IPS DF 4.7 (cell line): Measurements from ENCODE around the gene NTNG2.

Experiments
- DNase-seq: peaks from one replicate; pipeline ENCODE4 v3.0.0-alpha.2; 2013; ENCODE audit warnings: low spot score; ENCODE audit errors: extremely low read depth

Gene NTNG2

DNA sequence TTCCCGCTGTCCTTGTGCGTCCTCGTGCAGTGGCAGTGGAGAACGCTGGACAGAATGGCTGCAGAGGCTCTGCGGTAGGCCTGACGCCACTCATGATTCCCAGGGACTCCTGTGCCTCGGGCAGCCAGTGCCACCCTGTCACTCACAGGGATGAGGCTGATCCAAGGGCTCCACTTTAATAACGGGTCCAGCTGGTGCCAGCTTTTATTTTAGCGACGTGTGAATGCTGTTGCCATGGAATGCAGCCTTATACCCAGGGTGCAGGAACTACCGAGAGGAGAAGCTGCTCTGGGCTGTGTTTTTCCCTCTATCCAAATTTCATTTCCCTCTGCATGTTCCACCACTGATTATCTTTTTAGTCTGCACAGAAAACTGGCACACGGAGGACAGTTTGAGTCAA is 15.8 kb upstream of the NTNG2 start:
- DNase-seq = no peak

DNA sequence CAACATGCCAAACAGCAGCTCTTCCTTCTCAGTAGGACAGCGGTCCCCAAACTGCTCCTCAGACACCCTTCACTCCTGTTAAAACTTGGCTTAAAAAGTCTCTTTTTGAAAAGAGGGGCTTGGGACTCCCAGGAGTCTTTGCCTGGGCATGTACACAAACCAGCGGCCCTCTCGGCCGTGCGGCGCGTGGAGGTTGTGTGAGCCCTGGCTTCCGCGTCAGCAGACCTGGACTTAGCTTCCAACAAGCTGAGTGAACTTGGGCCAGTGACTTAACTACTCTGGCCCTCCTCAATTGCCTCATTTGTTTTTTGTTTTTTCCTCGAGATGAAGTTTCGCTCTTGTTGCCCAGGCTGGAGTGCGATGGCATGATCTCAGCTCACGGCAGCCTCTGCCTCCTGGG is 15.3 kb upstream of the NTNG2 start:
- DNase-seq = no peak

DNA sequence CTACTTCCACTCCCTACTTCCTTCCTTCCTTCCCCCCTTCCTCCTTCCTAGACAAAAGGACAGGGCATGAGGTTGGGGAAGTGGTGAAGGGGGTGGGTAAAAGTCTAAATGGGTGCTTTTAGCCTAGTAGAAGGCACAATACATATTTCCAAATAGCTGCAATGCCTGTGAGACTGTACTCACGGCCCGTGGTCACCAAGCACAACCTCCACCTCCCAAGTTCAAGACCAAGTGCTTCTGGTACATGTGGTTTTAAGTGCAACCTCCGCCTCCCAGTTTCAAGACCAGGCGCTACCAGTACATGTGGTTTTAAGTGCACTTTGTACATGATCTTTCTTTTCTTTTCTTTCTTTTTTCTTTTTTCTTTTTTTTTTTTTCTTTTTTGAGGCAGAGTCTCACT is 14.5 kb upstream of the NTNG2 start:
- DNase-seq = no peak

DNA sequence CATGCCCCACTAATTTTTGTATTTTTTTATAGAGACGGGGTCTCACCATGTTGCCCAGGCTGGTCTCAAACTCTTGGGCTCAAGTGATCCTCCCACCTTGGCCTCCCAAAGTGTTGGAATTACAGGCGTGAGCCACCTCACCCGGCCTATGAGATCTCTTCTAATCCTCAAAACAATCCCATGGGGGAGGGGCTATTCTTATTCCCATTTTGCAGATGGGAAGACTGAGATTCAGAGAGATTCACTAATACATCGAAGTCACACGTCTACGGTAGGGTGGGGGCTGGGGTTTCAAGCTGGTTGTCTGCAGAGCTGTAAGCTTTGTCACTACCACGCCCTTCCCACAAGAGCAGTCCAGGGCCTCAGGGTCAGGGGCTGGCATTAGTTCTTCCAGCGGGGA is 14.0 kb upstream of the NTNG2 start:
- no peak for DNase-seq

DNA sequence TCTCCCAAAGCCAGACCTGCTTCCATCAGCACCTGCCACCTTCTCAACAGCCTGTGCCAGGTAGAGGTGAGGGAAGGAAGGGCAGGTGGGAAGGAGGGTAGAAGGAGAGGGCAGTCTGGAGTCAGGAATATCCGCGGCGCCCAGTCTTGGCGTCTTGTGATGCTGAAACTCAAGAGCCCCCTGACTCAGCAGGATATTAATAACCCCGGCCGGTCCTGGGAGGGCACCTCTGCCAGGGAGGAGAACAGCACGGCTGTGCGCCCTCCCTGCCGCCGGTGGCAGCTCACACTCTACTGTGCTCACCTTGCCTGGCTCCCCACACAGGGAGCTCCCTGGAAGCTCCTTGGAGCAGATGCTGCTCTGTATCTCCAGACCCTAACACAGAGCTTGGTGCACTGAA is 11.6 kb upstream of the NTNG2 start:
- DNase-seq = no peak

DNA sequence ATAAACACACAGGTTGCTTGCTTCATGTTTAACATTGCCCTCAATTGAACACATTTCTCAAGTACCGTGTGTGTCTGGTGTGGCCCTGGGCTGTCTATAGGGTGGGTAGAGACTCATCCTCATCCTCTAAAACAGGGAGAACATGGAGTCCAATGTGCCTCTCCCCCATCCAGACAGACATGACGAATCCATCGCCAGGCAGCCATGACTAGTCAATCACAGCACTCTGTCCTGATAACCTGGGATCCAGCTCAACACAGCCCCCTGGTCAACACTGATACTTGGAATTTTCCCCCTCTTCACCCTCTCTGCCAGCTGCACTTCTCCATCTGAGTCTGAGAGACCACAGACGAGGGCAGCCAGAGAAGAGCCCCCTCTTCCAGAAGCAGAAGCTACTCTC is 10.7 kb upstream of the NTNG2 start:
- no peak for DNase-seq

DNA sequence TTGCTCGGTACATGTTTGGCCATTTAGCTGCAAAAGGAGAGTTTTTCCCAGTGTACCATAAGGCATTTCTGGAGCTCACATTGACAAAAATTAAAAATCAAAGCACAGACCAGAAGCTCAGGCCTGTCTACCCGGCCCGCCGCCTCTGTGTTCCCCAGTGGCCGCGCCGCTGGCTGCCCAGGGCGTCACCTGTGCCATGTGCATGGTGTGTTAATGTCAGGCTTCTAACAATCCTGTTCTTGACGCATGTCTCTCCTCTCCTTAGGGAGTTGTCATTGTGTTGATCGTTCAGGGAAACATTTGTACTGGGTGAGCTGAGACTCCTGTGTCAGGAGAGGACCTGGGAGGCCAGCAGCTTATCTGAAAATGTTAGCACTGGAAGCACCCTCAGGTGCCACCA is 9.6 kb upstream of the NTNG2 start:
- no peak for DNase-seq

DNA sequence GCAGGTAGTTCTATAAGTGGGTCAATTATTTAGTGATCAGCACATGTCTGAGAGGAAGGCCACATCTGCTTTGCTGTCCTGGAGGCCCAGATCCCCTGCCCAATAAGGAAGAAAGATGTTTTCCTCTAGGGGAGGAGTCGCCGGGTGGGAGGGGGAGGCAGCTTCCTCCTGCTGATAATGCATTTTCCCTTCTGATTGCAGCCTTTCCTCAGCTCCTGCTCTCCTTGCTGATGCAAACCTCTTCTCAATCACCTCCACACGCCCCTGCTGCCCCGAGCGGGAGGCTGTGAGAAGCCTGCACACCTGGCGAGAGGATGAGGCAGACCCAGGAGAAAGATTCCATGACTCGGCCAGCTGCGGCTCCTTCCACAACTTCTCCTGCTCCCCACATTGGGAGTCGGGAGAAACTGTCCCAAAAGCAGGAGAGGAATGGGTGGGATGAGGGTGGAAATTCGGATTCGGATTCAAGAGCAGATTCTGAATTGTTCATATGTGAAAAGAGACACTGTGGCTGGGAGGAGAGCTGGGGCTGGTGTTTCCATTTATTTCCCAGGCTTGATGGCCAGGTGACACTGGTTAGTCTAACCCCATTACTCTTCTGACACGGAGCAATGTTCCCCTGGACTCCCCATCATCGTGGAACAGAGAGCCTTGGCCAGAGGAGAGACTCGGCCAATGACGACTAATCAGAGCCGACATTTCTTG is 6.8 kb upstream of the NTNG2 start:
- DNase-seq = no peak

DNA sequence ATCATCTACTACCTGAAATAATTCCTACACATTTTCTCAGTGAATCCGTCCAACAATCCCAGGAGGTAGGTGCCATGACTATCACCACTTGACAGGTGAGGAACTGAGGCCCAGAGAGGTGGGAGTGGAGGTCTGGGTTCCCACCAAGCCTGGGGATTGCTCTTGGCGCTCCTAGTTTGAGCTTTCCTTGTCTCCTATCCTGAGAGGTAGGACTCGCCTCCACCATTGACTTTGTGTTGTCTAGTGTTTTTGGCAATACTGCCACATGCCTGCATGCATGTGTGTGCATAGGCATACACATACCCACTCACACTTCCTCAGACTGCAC is 6.3 kb upstream of the NTNG2 start:
- DNase-seq = no peak

DNA sequence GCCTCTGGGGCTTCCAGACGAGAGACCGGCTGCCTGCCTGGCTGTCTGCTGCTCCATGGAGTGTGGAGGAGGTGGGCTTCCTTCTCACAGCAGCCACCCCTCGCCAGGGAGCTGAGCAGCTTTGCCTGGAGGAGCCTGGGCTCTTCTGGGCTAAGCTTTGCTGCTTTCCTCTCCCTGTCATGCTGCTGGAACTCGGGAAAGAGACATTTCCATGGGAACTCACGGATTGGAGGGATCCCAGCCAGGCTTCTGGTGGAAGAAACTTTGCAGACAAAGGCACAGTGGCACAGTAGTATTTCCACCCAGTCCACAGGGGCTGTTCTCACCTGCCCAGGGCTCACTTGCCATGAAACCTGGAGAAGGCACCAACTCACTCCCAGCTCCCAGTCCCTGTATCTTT is 5.6 kb upstream of the NTNG2 start:
- DNase-seq = no peak

DNA sequence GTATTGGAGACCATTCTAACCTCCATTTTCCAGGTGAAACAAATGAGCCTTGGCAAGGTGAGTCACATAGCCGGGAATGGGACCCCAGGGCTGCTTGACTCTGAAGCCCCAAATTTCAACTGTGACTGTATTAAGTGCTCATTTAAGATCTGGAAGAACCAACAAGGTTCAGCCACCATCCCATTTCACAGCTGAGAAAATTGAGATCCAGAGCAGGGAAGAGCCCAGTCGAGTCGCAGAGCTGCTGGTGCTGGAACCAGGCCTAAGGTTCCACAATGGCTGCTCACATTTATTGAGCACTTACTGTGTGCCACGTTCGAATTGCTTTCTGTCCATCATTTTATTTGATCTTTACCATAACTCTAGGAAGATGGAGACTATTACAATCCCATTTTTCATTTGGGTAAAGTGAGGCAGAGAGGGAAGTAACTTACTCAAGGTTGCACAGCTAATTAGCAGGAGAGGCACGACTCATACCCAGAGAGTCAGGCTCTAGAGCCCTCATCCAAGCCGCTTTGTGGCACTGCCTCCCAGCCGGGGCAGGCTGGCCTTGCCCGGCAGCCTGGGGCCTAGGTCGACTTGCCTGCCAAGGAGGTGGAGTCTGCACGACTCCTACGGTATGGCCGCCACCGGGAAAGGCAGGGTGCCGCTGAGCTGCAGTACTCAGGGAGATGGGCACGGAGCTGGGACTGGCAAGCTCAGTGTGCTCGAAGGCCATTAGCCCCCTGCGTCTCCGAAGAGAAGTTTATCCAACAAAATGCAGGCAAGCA is 4.3 kb upstream of the NTNG2 start:
- DNase-seq = no peak

DNA sequence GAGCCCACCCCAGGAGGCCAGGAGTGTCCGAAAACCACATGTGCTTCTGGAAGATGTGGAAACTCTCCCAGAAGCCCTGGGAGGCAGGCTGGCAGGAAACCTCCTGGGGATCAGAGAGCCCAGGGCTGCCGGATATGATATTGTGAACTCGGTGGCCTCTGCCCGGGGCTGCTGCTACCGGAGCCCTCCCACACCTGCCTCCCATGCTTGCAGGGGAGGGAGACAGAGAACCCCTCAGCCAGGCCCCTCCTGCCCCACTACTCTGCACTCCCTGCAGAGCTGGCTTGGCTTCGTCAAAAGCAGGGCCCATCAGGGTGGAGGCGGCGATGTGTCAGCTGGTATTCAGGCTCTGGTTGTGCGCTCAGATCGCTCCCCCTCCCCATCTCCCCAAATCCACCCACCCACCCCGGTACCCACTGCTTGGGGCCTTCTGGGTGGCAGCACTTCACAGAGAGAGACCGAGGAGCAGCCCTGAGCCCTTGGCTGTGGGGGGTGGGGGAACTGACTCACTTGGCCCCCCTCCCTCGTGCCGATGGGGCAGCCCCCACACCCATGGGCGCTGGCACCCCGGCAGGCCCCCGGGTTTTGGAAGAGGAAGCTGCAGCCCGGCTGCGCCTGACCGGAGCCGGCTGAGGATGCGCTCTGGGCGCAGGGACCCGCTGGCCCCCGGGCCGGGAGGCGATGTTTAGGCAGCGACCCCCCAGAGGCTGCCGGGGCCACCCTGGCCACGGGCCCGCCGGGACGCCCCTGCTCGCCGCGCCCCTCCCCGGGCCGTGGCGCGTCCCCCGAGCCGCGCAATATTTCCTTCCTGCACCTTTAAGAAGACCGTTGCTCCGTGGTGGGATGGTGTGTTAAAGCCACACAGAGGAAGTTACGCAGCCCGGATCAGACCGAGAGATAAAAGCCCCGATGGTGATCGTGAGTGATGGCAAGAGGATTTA is 786 bp upstream of the NTNG2 start:
- no peak for DNase-seq

DNA sequence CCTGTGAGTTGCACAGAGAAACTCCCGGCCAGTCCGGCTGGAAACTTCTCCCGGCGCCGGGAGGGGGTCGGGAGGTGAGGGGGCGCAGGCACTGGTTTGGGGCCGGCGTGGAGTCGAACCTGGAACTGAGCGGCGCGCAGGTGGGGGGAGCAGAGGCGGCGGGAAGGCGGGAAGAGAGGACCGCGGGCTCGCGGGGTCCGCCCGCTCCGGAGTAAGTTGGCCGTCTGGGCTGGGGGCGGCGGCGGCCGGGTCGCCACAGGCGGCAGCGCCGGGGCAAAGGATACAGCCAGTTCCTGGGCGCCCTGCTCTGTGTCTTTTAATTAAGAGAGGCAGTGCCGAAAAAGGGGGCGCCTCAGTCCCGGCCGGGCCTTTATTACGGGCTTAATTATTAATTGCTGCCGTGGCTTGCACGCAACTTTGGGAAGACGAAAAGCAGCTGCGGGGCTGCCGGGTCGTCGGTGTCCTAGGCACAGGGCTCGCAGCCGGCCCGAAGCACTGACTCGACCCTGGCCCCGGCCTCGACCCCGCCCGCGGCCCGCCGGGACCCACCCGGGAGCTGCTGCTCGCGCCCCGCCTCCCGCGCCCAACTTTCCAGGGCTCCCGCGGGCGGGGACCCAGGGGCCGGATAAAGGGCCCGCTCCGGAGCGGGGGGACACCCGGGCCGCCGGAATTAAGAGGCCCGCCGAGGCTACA is 1.1 kb downstream of the NTNG2 start:
- DNase-seq = no peak

DNA sequence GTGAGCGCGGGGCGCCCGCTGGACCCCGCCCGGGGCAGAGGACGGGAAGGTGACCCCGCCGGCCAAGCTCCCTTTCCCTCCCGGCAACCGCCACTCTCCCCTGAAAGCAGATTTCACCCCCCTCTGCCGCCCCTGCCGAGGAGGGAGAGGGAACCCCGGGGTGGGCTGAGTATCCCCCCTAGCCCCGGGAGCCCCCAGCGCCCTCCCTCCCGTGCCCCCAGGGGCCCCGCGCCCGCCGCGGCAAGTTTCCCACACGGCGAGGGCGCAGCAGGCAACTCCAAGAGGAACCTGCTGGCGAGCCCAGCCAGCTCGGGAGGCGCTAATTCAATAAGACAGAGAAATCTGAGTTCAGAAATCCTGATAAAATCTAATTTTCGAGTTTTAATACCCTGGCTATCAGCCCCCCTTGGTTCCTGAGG is 1.6 kb downstream of the NTNG2 start:
- DNase-seq = no peak

DNA sequence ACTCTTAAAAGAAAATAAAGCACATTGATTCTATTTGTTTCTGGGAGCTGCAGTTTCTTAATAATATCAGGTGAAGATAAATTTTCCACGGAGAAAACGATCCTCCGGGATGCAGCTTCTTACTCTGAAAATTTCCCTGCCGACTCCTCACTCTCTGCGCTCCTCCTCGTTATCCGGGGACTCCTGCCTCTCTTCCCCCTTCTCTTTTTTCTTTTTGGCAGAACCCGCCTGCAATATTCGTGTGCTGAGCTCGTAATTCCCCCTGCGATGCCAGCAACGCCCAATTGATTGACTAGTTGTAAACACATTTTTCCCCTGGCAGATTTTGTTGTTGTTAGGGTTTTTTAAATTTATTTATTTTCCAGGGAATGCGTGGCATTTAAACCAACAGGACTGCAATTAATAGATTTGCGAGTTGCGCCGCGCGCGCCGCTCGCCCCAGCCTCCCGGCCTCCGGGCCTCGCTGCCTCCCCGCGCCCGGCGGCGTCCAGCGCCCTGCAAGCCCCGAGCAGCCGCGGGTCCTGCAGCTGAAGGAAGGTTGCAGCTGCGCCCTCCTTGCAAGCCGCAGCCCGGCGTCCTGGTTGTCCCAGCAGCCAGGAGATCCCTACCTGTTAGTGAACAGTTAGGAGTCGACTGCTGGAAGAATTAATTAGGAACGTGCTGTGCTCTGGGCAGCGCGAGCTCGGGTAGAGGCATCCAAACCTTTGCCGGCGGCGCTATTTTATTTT is 2.2 kb downstream of the NTNG2 start:
- DNase-seq = no peak

DNA sequence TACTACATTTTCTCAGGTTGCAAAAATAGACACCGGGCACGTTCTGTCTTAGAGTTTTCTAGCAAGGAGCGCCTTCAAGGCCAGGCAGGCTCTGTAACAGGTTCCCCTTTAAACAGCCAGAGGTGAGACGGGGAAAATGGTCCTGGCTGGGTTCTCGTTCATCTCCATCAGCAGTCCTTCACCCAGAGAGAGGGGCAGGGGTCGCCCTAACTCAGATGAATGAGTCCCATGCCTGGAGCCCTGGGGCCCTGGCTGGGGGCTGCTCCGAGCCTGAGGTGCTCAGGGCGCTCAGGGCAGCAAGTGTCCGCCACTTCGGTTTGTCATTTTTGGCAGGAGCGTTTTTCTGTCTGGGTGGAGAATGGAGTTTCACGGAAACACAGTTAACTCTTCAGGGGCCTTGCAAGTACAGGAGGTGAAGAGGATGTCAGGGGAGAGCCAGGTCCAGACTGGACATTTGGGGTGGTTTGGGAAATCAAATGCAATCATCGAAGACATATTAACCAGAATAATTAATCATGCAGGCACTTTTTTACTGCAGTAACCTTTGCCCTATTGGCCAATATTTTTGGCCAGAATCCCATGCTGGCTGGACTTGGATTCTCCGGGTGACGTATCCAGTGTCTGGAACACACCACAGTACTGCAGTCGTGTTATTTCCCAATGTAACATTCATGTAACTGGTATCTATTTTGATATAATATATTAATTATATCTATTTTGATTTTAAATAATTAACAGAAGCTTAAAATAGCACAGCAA is 2.9 kb downstream of the NTNG2 start:
- DNase-seq = no peak

DNA sequence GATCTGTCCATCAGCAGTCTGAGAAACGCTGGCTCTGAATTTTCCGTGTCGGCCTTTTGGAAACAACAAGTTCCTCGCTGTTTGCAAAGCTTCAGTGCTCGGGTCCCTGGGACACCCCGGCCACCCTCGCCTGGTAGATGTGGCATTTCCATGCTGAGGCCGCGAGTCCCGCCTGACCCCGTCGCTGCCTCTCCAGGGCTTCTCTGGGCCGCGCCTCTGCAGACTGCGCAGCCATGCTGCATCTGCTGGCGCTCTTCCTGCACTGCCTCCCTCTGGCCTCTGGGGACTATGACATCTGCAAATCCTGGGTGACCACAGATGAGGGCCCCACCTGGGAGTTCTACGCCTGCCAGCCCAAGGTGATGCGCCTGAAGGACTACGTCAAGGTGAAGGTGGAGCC is 4.7 kb downstream of the NTNG2 start:
- DNase-seq = no peak

DNA sequence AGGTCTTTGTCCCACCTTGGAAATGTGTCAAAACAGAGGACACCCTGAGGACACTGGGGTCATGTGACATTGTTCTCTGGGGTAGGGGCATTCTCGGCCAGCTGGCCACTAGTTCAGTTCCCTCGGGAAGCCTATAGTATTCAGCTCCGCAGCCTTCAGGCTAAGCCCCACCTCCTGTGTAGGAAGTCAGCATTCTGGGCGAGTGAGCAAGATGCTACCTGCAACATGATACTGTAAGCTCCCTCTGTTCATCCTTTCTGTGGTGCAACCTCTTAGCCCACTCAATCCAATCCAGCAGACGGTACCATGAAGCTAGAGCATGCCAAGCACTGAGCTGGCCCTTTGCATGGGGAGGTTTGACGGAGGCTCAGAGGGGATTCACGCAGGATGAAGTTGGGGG is 5.3 kb downstream of the NTNG2 start:
- no peak for DNase-seq

DNA sequence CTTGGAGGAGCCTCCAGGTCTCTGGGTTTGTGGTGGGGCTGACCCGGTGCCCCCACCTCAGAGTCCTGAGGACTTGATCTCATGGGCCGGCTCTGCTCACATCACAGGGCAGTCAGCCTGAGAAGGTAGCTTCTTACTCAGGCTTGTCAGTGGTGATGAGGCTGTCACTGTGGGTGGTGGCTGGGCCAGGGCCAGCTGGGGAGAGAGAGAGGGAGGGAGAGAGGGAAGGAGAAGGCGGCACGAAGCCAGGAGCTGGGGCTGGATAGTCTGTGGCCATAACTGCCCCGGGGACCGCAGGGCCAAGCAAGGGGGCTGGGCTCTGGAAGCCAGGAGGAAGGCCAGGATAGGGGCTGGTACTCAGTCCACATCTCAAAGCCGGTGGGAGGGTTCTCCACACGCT is 6.5 kb downstream of the NTNG2 start:
- no peak for DNase-seq

DNA sequence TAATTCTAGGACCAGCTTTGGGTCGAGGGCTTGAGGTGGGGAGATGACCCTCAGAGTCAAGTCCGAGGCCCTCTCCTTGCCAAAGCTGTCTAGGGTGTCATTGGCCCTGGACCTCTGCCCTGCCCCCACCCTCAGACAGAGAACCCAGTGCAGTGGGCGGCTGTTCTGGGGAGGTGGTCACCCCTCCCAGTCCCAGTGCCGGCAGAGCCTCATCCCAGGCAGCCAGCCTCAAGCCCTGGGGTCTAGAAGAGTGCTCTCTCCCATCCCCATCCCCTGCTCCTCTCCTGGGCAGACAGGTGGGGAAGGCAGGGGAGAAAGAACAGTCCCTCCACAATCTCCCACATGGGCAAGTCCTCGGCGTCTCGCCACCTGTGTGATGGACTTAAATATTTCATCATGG is 7.0 kb downstream of the NTNG2 start:
- DNase-seq = no peak
